Mesothelial cell of epicardium (in vitro differentiated cells): ENCODE data around the gene PPME1. TPM values are rescaled to one million over a fixed set of nuclear protein-coding genes. Genes with fewer than 3 reads are reported as not detected.

Source experiments
- DNase-seq, 2 experiments: peaks; one replicate each; pipeline ENCODE4 v3.0.0; 2021; ENCODE audit warnings: low spot score in 2 of 2; ENCODE audit not compliant: unreplicated experiment in 2 of 2
- H3K27ac Mint-ChIP-seq: 2 replicates; pipeline ENCODE4 v1.8.0; 2021; ENCODE audit warnings: mixed read lengths
- H3K27me3 Mint-ChIP-seq: 2 replicates; pipeline ENCODE4 v1.8.0; 2021; ENCODE audit warnings: low read depth, mixed read lengths
- H3K36me3 Mint-ChIP-seq: 2 replicates; pipeline ENCODE4 v1.8.0; 2021; ENCODE audit warnings: mixed read lengths
- H3K4me1 Mint-ChIP-seq: 2 replicates; pipeline ENCODE4 v1.8.0; 2021; ENCODE audit warnings: mixed read lengths
- H3K4me3 Mint-ChIP-seq: 2 replicates; pipeline ENCODE4 v1.8.0; 2021; ENCODE audit warnings: mild to moderate bottlenecking, moderate library complexity, mixed read lengths
- H3K9me3 Mint-ChIP-seq: 2 replicates; pipeline ENCODE4 v1.8.0; 2021; ENCODE audit warnings: mixed read lengths
- CTCF ChIP-seq: fragments of 200-600 bp; sonication (generic); IDR thresholded peaks from one replicate; pipeline ENCODE4 v1.5.0; 2021; ENCODE audit warnings: antibody characterized with exemption; ENCODE audit not compliant: unreplicated experiment
- total RNA-seq: library from RNA; stranded (reverse); gene quantifications from 3 replicates; pipeline ENCODE4 v1.2.1, GENCODE V29; 2021

The PPME1 gene
- total RNA-seq, 1 donor from 2014 or later, result 50.6 TPM

- H3K36me3 Mint-ChIP-seq, result peaks cover 16% of the 10 kb centered on the region
- no peak overlapping the region for H3K4me3 Mint-ChIP-seq
- H3K27me3 Mint-ChIP-seq, result no peaks in the 10 kb centered on the region
- DNase-seq, result no peak
- no peak overlapping the region for H3K27ac Mint-ChIP-seq
- no peak for TF ChIP-seq CTCF
- peaks cover 20% of the 10 kb centered on the region for H3K4me1 Mint-ChIP-seq
- H3K9me3 Mint-ChIP-seq, result peaks cover 4% of the 10 kb centered on the region
Observed at GRCh38 chr11:74257959-74258553, 87.0 kb downstream of the PPME1 start.

DNA sequence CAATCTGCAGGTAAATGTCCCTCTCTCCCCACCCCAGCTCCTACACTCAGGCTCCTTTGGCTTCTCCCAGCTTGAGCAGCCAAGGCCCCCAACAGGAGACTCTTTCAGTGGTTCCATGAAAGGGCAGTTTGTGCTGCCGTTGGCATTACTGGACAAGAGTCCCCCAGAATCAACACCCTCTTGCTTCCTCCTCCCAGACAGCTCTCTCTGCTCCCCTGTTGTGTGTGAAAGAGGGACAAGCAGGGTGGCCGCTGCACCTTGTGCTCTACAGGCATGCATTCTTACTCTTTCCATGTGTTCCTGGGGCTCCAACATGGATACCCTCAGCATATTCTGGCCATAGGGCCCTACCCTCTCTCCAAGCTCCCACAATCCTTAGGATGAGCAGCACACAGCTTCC is 91.6 kb downstream of the PPME1 start:
- no peak overlapping the region for H3K27ac Mint-ChIP-seq
- peaks cover 14% of the 10 kb centered on the region for H3K4me1 Mint-ChIP-seq
- peaks cover 4% of the 10 kb centered on the region for H3K9me3 Mint-ChIP-seq
- H3K27me3 Mint-ChIP-seq, result no peaks in the 10 kb centered on the region
- H3K36me3 Mint-ChIP-seq, result no peaks in the 10 kb centered on the region
- no peak overlapping the region for H3K4me3 Mint-ChIP-seq
- no peak for DNase-seq
- TF ChIP-seq CTCF, result no peak

GRCh38 chr11:74265256-74265655 is 94.2 kb downstream of the PPME1 start:
- Mint-ChIP-seq H3K36me3 (no peaks in the 10 kb centered on the region), H3K27ac (no peak overlapping the region), H3K4me3 (no peak overlapping the region), H3K27me3 (no peaks in the 10 kb centered on the region), H3K9me3 (peaks cover 4% of the 10 kb centered on the region), H3K4me1 (peaks cover 15% of the 10 kb centered on the region)
- TF ChIP-seq CTCF, result no peak
- DNase-seq, result no peak

GRCh38 chr11:74267014-74267413 is 95.9 kb downstream of the PPME1 start:
- Mint-ChIP-seq H3K27ac (no peak overlapping the region), H3K27me3 (no peaks in the 10 kb centered on the region), H3K4me3 (no peak overlapping the region), H3K9me3 (no peaks in the 10 kb centered on the region), H3K36me3 (no peaks in the 10 kb centered on the region), H3K4me1 (peaks cover 15% of the 10 kb centered on the region)
- TF ChIP-seq CTCF, result no peak
- DNase-seq, result no peak

DNA sequence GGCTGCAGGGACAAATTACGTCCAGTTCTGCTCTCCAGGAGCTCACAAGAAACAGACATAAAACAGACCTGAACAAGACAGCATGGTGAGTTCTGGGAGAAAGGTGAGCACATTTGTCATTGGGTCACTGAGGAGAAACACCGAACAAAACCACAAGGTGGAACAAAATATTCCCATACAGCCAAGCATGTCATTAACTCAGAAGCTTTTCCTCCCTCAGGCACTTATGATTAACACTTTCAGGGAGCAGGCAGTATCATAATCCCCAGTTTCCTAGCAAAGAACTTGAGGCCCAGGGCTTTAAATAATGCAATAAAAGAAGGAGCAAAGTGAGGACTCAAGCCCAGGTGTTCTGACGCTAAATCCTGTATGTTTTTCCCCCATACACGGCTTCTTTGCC is 97.4 kb downstream of the PPME1 start:
- H3K9me3 Mint-ChIP-seq, result no peaks in the 10 kb centered on the region
- TF ChIP-seq CTCF, result no peak
- H3K27me3 Mint-ChIP-seq, result no peaks in the 10 kb centered on the region
- no peak overlapping the region for H3K27ac Mint-ChIP-seq
- no peaks in the 10 kb centered on the region for H3K36me3 Mint-ChIP-seq
- peaks cover 22% of the 10 kb centered on the region for H3K4me1 Mint-ChIP-seq
- no peak for DNase-seq
- H3K4me3 Mint-ChIP-seq, result no peak overlapping the region
